ENCODE results near the gene PDGFD. TPM values are rescaled to one million over a fixed set of nuclear protein-coding genes. Genes with fewer than 3 reads are reported as not detected.

The PDGFD gene
- total and polyA plus RNA-seq, 2 donors (not counting 1 experiment from before 2014, with no cell fraction given): 0.07 to 0.71 TPM

GRCh38 chr11:104104664-104105063 is 59.3 kb downstream of the PDGFD start:
- no peak overlapping the region for H3K9ac ChIP-seq (ENCODE audit: low read length)
- TF ChIP-seq, protein P1, sequence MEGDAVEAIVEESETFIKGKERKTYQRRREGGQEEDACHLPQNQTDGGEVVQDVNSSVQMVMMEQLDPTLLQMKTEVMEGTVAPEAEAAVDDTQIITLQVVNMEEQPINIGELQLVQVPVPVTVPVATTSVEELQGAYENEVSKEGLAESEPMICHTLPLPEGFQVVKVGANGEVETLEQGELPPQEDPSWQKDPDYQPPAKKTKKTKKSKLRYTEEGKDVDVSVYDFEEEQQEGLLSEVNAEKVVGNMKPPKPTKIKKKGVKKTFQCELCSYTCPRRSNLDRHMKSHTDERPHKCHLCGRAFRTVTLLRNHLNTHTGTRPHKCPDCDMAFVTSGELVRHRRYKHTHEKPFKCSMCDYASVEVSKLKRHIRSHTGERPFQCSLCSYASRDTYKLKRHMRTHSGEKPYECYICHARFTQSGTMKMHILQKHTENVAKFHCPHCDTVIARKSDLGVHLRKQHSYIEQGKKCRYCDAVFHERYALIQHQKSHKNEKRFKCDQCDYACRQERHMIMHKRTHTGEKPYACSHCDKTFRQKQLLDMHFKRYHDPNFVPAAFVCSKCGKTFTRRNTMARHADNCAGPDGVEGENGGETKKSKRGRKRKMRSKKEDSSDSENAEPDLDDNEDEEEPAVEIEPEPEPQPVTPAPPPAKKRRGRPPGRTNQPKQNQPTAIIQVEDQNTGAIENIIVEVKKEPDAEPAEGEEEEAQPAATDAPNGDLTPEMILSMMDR (IDR thresholded peaks at IDR 0.05): no peak
- TF ChIP-seq EZH2 (IDR thresholded peaks at IDR 0.05; ENCODE audit: borderline replicate concordance, insufficient read depth, low read depth, low read length, poor library complexity, severe bottlenecking): no peak
- no peaks in the 10 kb centered on the region for H3K4me1 Mint-ChIP-seq
- no peaks in the 10 kb centered on the region for H4K20me1 ChIP-seq (ENCODE audit: control insufficient read depth, insufficient read depth, low read length, poor library complexity, severe bottlenecking)
- no peaks in the 10 kb centered on the region for H3K79me2 ChIP-seq (ENCODE audit: control insufficient read depth, insufficient read depth, low read length)
- no peak overlapping the region for H3K4me3 Mint-ChIP-seq
- H3K4me1 ChIP-seq (ENCODE audit: control insufficient read depth in 2 of 2, insufficient read depth in 2 of 2, low read length in 2 of 2): no peaks in the 10 kb centered on the region
- CTCF ChIA-PET: no interaction called here
- no peak overlapping the region for H3K4me3 ChIP-seq (ENCODE audit: control extremely low read depth in 1 of 5, extremely low read depth in 1 of 5, insufficient read depth in 1 of 5, low read depth in 2 of 5, low read length in 4 of 5)
- no peak overlapping the region for H2AFZ ChIP-seq (ENCODE audit: insufficient read depth, low read depth, low read length, poor library complexity, severe bottlenecking)
- no peak overlapping the region for H3K4me2 ChIP-seq (replicated peaks; ENCODE audit: low read depth, low read length, poor library complexity, severe bottlenecking)
- DNase-seq (no peak), ATAC-seq (ENCODE audit: low read depth) (no peak)
- no peak overlapping the region for H3K27ac ChIP-seq (ENCODE audit: low read length in 2 of 2)
- no CpG with 5 or more reads among the region's 3 CpGs for WGBS (ENCODE audit: insufficient coverage)
- intact Hi-C loops (cut with micrococcal nuclease): no loop called here
- H3K27me3 ChIP-seq (replicated peaks in 1 of 4; ENCODE audit: control extremely low read depth in 1 of 4, control insufficient read depth in 3 of 4, insufficient read depth in 4 of 4, low read length in 3 of 4): no peaks in the 10 kb centered on the region
- H3K36me3 ChIP-seq (replicated peaks in 1 of 2; ENCODE audit: control extremely low read depth in 1 of 2, control insufficient read depth in 1 of 2, extremely low read depth in 1 of 2, insufficient read depth in 2 of 2, low read length in 1 of 2): no peaks in the 10 kb centered on the region
- H3K27ac Mint-ChIP-seq: no peak overlapping the region
- POLR2A ChIA-PET: no interaction called here
- no peaks in the 10 kb centered on the region for H3K9me3 Mint-ChIP-seq (ENCODE audit: insufficient read depth)
- H3K27me3 Mint-ChIP-seq: no peaks in the 10 kb centered on the region
- H3K9me3 ChIP-seq (ENCODE audit: control extremely low read depth in 1 of 3, control insufficient read depth in 2 of 3, insufficient read depth in 1 of 3, low read length in 2 of 3): no peaks in the 10 kb centered on the region

DNA sequence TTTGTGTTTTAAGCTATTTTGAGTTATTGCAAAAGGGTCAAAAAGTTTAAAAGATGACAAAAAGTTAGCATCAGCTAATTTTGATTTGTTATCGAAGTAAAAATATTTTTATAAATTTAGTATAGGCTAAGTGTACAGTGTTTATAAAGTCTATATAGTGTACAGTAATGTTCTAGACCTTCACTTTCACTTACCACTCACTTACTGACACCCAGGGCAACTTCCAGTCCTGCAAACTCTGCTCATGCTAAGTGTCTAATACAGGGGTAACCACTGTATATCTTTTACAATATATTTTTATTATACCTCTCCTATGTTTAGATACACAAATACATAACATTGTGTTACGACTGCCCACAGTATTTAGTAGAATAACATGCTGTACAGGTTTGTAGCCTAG is 59.7 kb downstream of the PDGFD start:
- CTCF ChIA-PET: no interaction called here

More for the DNA sequence above, 59.7 kb downstream of the PDGFD start:
- no peak overlapping the region for H3K9ac ChIP-seq (ENCODE audit: low read length)
- intact Hi-C loops (cut with micrococcal nuclease): no loop called here
- POLR2A ChIA-PET: no interaction called here
- no peak overlapping the region for H3K4me2 ChIP-seq (replicated peaks; ENCODE audit: low read depth, low read length, poor library complexity, severe bottlenecking)
- no peak for DNase-seq
- H3K27ac ChIP-seq (ENCODE audit: low read length in 2 of 2): no peak overlapping the region
- no peak overlapping the region for H2AFZ ChIP-seq (ENCODE audit: insufficient read depth, low read depth, low read length, poor library complexity, severe bottlenecking)
- H3K36me3 ChIP-seq (replicated peaks in 1 of 2; ENCODE audit: control extremely low read depth in 1 of 2, control insufficient read depth in 1 of 2, extremely low read depth in 1 of 2, insufficient read depth in 2 of 2, low read length in 1 of 2): no peaks in the 10 kb centered on the region
- Mint-ChIP-seq H3K9me3 (ENCODE audit: insufficient read depth) (no peaks in the 10 kb centered on the region), H3K4me3 (no peak overlapping the region), H3K27ac (no peak overlapping the region), H3K27me3 (no peaks in the 10 kb centered on the region), H3K4me1 (no peaks in the 10 kb centered on the region)
- no peak overlapping the region for H3K4me3 ChIP-seq (ENCODE audit: control extremely low read depth in 1 of 5, extremely low read depth in 1 of 5, insufficient read depth in 1 of 5, low read depth in 2 of 5, low read length in 4 of 5)
- H3K9me3 ChIP-seq (ENCODE audit: control extremely low read depth in 1 of 3, control insufficient read depth in 2 of 3, insufficient read depth in 1 of 3, low read length in 2 of 3): no peaks in the 10 kb centered on the region
- H3K4me1 ChIP-seq (ENCODE audit: control insufficient read depth in 2 of 2, insufficient read depth in 2 of 2, low read length in 2 of 2): no peaks in the 10 kb centered on the region
- H4K20me1 ChIP-seq (ENCODE audit: control insufficient read depth, insufficient read depth, low read length, poor library complexity, severe bottlenecking): no peaks in the 10 kb centered on the region
- no peaks in the 10 kb centered on the region for H3K79me2 ChIP-seq (ENCODE audit: control insufficient read depth, insufficient read depth, low read length)
- H3K27me3 ChIP-seq (replicated peaks in 1 of 4; ENCODE audit: control extremely low read depth in 1 of 4, control insufficient read depth in 3 of 4, insufficient read depth in 4 of 4, low read length in 3 of 4): no peaks in the 10 kb centered on the region
- WGBS (ENCODE audit: insufficient coverage): no CpG with 5 or more reads among the region's 2 CpGs
- TF ChIP-seq EZH2 (IDR thresholded peaks at IDR 0.05; ENCODE audit: borderline replicate concordance, insufficient read depth, low read depth, low read length, poor library complexity, severe bottlenecking): no peak
- TF ChIP-seq, protein P1 (IDR thresholded peaks at IDR 0.05): no peak
- no peak for ATAC-seq (ENCODE audit: low read depth)

Measured in B cell (primary cell).